ENCODE measurements around the gene VPS4B. TPM values are rescaled to one million over a fixed set of nuclear protein-coding genes. Genes with fewer than 3 reads are reported as not detected.
A peak's percentile ranks its signal among the peaks of the same experiment; 100 is the strongest.

The VPS4B gene
- total RNA-seq, 1 donor from 2014 or later, result 65.5 TPM

- Histone ChIP-seq H3K4me2 (ENCODE audit: low read length) (no peak overlapping the region), H3K36me3 (ENCODE audit: insufficient read depth, low read length) (peaks cover 45% of the 10 kb centered on the region), H3K4me3 (ENCODE audit: insufficient read depth, low read depth, low read length) (no peak overlapping the region), H3K9me3 (ENCODE audit: insufficient read depth, low read depth, low read length) (no peaks in the 10 kb centered on the region), H3K9ac (ENCODE audit: low read length) (no peak overlapping the region), H3K27ac (ENCODE audit: low read depth, low read length) (no peak overlapping the region), H3K4me1 (ENCODE audit: insufficient read depth, low read length) (no peaks in the 10 kb centered on the region), H3K79me2 (ENCODE audit: insufficient read depth, low read length) (peaks cover 2% of the 10 kb centered on the region), H4K20me1 (ENCODE audit: insufficient read depth, low read length) (peaks cover 13% of the 10 kb centered on the region), H3K27me3 (ENCODE audit: insufficient read depth, low read length) (no peaks in the 10 kb centered on the region), H2AFZ (ENCODE audit: low read depth, low read length) (no peak overlapping the region)
- DNase-seq (ENCODE audit: low read depth) (no peak), FAIRE-seq (no peak)
- H3K4me3 Mint-ChIP-seq (ENCODE audit: unreplicated experiment), result no peak overlapping the region
- no peaks in the 10 kb centered on the region for H3K27me3 Mint-ChIP-seq (ENCODE audit: low read depth, unreplicated experiment)
- H3K4me1 Mint-ChIP-seq (ENCODE audit: low read depth, unreplicated experiment), result no peaks in the 10 kb centered on the region
- no peak for TF ChIP-seq EZH2 (IDR thresholded peaks at IDR 0.05; ENCODE audit: insufficient read depth, low read length)
- TF ChIP-seq CTCF (IDR thresholded peaks at IDR 0.05; ENCODE audit: insufficient read depth, low read depth, low read length), result no peak
- H3K27ac Mint-ChIP-seq (ENCODE audit: unreplicated experiment), result no peak overlapping the region
- peaks cover 12% of the 10 kb centered on the region for H3K36me3 Mint-ChIP-seq (ENCODE audit: low read depth, unreplicated experiment)
- no peaks in the 10 kb centered on the region for H3K9me3 Mint-ChIP-seq (ENCODE audit: unreplicated experiment)
These were observed 77.4 kb downstream of the VPS4B start for GRCh38 chr18:63344918-63345317.

GRCh38 chr18:63344263-63344662, 78.0 kb downstream of the VPS4B start:
- FAIRE-seq (no peak), DNase-seq (ENCODE audit: low read depth) (no peak)
- Histone ChIP-seq H3K27me3 (ENCODE audit: insufficient read depth, low read length) (no peaks in the 10 kb centered on the region), H3K9ac (ENCODE audit: low read length) (no peak overlapping the region), H3K27ac (ENCODE audit: low read depth, low read length) (no peak overlapping the region), H3K79me2 (ENCODE audit: insufficient read depth, low read length) (peaks cover 2% of the 10 kb centered on the region), H3K36me3 (ENCODE audit: insufficient read depth, low read length) (peaks cover 39% of the 10 kb centered on the region), H3K4me3 (ENCODE audit: insufficient read depth, low read depth, low read length) (no peak overlapping the region), H3K4me2 (ENCODE audit: low read length) (no peak overlapping the region), H3K4me1 (ENCODE audit: insufficient read depth, low read length) (no peaks in the 10 kb centered on the region), H2AFZ (ENCODE audit: low read depth, low read length) (no peak overlapping the region), H3K9me3 (ENCODE audit: insufficient read depth, low read depth, low read length) (no peaks in the 10 kb centered on the region), H4K20me1 (ENCODE audit: insufficient read depth, low read length) (peaks cover 13% of the 10 kb centered on the region)
- peaks cover 12% of the 10 kb centered on the region for H3K36me3 Mint-ChIP-seq (ENCODE audit: low read depth, unreplicated experiment)
- H3K27me3 Mint-ChIP-seq (ENCODE audit: low read depth, unreplicated experiment), result no peaks in the 10 kb centered on the region
- TF ChIP-seq CTCF (IDR thresholded peaks at IDR 0.05; ENCODE audit: insufficient read depth, low read depth, low read length), result no peak
- TF ChIP-seq EZH2 (IDR thresholded peaks at IDR 0.05; ENCODE audit: insufficient read depth, low read length), result no peak
- no peak overlapping the region for H3K27ac Mint-ChIP-seq (ENCODE audit: unreplicated experiment)
- H3K4me1 Mint-ChIP-seq (ENCODE audit: low read depth, unreplicated experiment), result no peaks in the 10 kb centered on the region
- H3K9me3 Mint-ChIP-seq (ENCODE audit: unreplicated experiment), result no peaks in the 10 kb centered on the region
- H3K4me3 Mint-ChIP-seq (ENCODE audit: unreplicated experiment), result no peak overlapping the region

- TF ChIP-seq EZH2 (IDR thresholded peaks at IDR 0.05; ENCODE audit: insufficient read depth, low read length) (no peak), CTCF (IDR thresholded peaks at IDR 0.05; ENCODE audit: insufficient read depth, low read depth, low read length) (peak; percentile 39)
- Histone ChIP-seq H3K27ac (ENCODE audit: low read depth, low read length) (no peak overlapping the region), H3K27me3 (ENCODE audit: insufficient read depth, low read length) (no peaks in the 10 kb centered on the region), H3K9me3 (ENCODE audit: insufficient read depth, low read depth, low read length) (no peaks in the 10 kb centered on the region), H4K20me1 (ENCODE audit: insufficient read depth, low read length) (peaks cover 9% of the 10 kb centered on the region), H3K4me3 (ENCODE audit: insufficient read depth, low read depth, low read length) (no peak overlapping the region), H3K9ac (ENCODE audit: low read length) (no peak overlapping the region), H2AFZ (ENCODE audit: low read depth, low read length) (no peak overlapping the region), H3K36me3 (ENCODE audit: insufficient read depth, low read length) (peaks cover 37% of the 10 kb centered on the region), H3K79me2 (ENCODE audit: insufficient read depth, low read length) (peaks cover 2% of the 10 kb centered on the region), H3K4me1 (ENCODE audit: insufficient read depth, low read length) (no peaks in the 10 kb centered on the region), H3K4me2 (ENCODE audit: low read length) (no peak overlapping the region)
- H3K4me3 Mint-ChIP-seq (ENCODE audit: unreplicated experiment), result no peak overlapping the region
- no peaks in the 10 kb centered on the region for H3K27me3 Mint-ChIP-seq (ENCODE audit: low read depth, unreplicated experiment)
- peak overlapping the region; percentile 24 for H3K27ac Mint-ChIP-seq (ENCODE audit: unreplicated experiment)
- FAIRE-seq (no peak), DNase-seq (ENCODE audit: low read depth) (no peak)
- H3K9me3 Mint-ChIP-seq (ENCODE audit: unreplicated experiment), result no peaks in the 10 kb centered on the region
- no peaks in the 10 kb centered on the region for H3K4me1 Mint-ChIP-seq (ENCODE audit: low read depth, unreplicated experiment)
- H3K36me3 Mint-ChIP-seq (ENCODE audit: low read depth, unreplicated experiment), result peaks cover 12% of the 10 kb centered on the region
These were observed 80.1 kb downstream of the VPS4B start for GRCh38 chr18:63342206-63342605.

All from astrocyte (in vitro differentiated cells and primary cell).